Thyroid gland (tissue), 4 donors: ENCODE results near the gene APBB1IP.

Source experiments
- CTCF ChIP-seq, 6 experiments: fragments of 200-600 bp in 3 of 6; fragments of 450-650 bp in 3 of 6; sonication (generic) in 3 of 6; IDR thresholded peaks; one replicate each; pipeline ENCODE4 v1.5.1; 2016 to 2019; ENCODE audit warnings: antibody characterized with exemption in 6 of 6, mild to moderate bottlenecking in 2 of 6, inconsistent platforms in 1 of 6, moderate library complexity in 1 of 6
- POLR2A ChIP-seq, 2 donors: fragments of 450-650 bp; IDR thresholded peaks; one replicate each; pipeline ENCODE4 v1.6.1; 2017; ENCODE audit warnings: antibody characterized with exemption in 2 of 2, mild to moderate bottlenecking in 2 of 2, moderate library complexity in 1 of 2

- TF ChIP-seq CTCF (IDR thresholded peaks at IDR 0.05) (peak; percentile 62 to 94 (median 91)), POLR2A (IDR thresholded peaks at IDR 0.05) (no peak)
Measured at GRCh38 chr10:26556748-26557640, 118.9 kb downstream of the APBB1IP start.
